ENCODE measurements around the gene PRDM8.

Gene PRDM8

DNA sequence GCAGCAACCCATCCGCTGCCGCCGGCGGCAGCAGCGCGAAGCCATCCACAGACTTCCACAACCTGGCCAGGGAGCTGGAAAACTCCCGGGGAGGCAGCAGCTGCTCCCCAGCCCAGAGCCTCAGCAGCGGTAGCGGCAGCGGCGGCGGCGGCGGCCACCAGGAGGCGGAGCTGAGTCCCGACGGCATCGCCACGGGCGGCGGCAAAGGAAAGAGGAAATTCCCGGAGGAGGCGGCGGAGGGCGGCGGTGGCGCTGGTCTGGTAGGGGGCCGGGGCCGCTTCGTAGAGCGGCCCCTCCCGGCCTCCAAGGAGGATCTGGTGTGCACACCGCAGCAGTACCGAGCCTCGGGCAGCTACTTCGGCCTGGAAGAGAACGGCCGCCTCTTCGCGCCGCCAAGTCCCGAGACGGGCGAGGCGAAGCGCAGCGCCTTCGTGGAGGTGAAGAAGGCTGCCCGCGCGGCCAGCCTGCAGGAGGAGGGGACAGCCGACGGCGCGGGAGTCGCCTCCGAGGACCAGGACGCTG lies 4.9 kb downstream of the PRDM8 start:
- peak; percentile 51 for DNase-seq

DNA sequence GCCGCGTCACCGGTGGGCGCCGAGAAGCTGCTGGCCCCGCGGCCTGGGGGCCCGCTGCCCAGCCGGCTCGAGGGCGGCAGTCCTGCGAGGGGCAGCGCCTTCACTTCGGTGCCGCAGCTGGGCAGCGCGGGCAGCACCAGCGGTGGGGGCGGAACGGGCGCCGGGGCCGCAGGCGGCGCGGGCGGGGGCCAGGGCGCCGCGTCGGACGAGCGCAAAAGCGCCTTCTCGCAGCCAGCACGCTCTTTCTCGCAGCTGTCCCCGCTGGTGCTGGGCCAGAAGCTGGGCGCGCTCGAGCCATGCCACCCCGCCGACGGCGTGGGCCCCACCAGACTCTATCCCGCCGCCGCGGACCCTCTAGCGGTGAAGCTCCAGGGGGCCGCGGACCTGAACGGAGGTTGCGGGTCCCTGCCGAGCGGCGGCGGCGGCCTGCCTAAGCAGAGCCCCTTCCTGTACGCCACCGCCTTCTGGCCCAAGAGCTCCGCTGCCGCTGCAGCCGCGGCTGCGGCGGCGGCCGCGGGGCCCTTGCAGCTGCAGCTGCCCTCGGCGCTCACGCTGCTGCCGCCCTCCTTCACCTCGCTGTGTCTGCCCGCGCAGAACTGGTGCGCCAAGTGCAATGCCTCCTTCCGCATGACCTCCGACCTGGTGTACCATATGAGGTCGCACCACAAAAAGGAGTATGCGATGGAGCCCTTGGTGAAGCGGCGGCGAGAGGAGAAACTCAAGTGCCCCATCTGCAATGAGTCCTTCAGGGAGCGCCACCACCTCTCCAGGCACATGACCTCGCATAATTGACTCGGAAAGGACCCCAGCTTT lies 5.6 kb downstream of the PRDM8 start:
- no peak for DNase-seq

DNA sequence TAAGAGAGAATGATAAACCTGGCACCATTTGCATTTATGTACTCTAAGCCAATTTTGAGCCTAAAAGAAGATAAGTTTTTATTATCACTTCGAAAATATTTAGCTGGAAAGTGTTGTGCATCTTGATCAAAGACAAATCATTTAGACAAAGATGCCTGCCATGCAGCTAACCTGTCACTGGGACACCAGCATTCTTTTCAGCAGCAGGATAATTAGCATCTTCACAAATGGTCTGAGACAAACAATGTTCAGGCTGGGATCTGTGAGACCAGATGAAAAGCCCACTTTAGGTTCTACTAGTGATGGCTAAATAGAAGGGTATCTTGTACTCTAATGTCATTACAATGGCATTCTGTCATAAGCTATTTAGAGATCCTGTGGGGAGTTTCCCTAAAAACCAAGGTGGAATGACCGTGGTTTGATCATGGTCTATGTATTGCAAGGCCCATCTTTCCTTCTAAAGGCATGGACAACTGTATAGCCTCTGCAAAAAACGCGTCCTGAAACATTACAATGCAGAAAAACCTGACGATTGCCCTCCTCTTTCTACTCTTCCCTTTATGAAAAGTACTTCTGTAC lies 7.2 kb downstream of the PRDM8 start:
- no peak for DNase-seq

DNA sequence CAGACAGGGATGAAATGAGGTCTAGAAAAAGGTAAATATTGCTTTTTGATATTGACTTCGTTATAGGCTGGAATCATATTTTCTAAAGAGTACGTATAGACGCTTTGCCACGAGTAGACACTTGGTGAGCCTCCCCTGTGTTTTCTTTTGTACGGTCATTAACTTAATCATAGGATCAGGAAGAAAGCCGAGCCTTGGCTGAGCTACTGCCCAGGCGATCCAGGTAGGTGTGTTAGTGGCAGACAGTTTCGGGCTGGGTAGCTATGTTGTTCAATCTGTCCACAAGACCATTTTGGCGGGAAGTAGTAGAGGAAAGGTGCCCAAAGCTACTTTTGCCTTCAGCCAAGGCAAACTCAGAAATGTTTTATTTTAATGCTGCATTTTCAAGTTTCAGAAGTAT lies 8.8 kb downstream of the PRDM8 start:
- no peak for DNase-seq

DNA sequence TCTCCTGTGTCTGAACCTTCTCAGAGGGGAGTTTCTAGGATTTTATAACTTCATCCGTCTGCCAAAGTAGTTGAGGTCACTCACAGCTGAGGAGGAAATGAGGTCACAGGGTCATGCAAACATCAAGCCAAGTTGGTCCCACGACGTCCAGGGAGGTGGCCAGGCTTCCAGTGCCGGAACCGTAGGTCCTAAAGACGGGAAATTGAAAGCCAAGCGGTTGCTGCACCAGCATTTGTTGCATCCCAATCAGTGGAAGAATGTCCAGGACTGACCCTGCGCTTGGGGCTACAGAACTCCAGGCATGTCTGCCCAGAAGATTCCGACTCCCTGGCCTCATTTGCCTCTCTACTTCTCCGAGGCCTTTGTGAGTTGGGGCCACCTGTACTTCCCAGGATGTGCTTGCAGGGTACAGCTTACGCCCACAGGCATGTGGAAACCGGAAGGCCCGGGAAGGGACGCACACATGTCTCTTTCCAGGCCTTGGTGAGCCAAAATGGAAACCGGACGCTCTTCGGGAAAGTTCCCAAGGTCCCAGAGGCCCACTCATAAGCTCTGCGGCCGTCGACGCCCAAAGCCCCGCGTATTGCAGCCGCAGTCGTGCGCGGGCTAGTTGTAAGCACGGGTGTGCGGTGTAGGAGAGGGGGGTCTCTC lies 9.3 kb downstream of the PRDM8 start:
- no peak for DNase-seq

DNA sequence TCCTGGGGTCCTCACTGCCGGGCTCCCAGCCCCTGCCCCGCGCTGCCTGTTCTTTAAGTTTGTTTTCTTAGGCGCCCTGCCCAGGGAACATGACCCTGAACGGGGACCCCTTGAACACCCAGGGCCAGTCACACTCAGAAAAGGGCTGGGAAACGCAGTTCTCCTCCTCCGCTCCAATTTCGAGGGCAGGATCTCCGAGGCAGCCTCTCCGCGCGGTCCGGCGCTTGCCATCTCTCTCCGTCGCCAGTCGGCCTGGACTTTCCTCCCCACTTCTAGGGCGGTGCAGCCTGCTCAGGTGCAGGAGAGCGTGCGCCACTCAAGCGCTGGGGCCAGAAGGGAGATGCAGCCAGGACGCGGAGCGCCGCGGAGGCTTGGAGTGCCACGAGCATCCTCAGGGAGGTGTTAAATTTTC lies 9.9 kb downstream of the PRDM8 start:
- no peak for DNase-seq

DNA sequence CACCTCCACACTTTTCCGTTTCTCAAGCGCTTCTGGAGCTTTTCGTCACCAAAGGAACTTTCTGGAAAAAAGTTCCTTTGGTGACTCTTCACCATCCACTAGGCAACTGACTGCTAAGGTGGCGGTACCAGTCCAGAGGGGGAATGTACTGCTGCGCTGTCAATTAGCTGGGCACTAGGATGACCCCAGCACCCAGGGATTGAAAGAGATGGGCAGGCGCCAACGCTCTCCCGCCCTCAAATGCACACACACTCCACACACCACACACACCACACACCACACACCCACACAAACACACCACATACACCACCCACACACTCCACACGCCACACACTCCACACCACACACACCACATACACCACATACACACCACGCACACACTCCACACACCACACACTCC lies 10.4 kb downstream of the PRDM8 start:
- DNase-seq = no peak

DNA sequence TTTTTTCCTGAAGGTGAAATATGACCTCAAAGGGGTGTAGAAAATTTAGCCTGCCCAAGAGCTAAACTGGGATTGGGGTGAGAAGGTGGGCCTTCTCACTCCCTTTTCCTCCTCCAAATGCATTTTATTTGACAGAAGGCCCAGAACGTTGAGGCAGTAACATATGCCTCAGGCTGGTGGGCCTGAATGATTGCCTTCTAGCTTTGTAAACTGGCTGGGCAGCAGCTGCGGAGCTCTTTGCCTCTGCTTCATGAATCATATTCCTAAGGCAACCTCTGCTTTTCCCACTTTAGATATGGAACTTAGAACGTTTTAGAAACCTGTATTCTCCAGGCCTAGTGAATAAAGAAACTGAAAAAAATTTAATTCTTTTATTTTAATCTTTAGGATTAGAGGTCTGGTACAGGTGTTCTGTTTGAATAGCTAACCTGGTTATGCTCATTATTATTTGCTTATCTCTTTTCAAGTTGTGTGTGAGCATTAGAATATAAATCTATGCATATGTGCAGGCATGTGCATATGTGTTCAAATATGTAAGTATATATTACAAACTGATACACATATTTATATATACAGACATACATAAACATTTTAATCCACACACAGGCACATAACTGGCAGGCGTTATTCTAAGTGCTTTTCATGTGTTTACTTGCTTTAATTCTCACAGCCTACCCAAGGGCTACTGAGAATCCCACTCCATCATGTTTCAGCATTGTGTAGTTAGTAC lies 11.5 kb downstream of the PRDM8 start:
- no peak for DNase-seq

DNA sequence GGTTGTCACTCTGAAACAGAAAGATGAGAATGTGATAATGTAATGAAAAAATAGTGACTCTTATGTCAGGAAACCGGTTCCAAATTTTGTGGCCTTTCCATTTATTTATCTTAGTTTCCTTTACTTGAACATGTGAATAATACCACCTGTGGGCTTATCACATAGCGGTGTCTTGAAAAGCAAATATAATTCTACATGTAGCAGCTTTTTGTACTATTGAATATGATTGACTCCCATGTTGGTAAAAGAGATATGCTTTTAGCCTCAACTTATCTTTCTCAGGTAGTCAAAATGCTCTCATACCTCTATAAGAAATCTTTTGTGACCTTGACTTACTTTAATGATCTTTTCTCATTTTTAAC lies 12.0 kb downstream of the PRDM8 start:
- no peak for DNase-seq

DNA sequence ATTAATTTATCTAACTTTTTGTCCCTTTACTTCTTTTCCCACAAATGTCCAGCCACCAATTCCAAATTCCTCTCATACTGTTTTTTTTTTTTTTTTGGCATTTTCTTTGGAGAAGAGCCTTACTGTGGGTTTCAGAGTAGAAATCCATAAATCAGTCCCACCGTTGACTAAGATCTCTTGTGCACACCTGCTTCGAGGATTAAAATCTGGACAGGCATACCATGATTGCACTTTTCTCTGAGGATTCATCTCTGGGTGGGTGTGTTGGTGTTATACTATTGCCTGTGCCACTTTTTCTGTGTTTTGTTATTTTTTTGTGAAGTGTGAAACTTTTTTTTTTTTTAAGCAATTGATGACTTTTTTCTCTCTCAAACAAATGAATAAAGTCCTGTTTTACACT lies 13.2 kb downstream of the PRDM8 start:
- no peak for DNase-seq

DNA sequence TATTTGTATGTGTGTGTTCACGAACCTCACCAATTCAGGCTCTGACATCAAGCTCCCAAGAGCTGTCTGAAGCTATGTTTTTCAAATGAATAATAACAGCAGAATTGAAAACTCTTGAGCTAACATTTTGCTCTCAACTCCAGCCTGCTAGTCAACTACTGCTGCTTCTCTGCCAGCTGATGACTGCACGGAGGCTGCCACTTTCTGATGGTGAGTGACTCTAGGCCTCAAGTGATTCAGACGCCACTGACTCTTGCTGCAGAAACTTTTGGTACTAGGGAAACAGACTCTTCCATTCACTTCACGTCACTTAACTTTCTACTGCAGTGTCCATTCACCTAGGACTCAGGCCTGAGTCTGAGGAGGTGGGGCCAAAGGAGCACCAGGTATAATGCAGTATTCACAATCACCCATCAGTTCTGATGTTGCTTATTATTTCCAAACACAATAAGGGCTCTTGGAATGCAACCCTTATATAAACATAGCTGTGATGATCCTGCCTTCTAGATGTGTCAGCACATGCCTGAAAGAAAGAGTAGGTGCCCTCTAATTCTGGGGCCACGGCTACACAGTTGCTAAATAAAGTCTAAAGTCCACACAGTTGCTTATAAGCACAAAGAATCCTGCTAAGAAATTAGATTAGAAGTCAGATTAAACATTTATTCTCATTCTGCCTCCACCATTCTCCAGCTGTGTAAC lies 16.0 kb downstream of the PRDM8 start:
- DNase-seq = peak; percentile 66

DNA sequence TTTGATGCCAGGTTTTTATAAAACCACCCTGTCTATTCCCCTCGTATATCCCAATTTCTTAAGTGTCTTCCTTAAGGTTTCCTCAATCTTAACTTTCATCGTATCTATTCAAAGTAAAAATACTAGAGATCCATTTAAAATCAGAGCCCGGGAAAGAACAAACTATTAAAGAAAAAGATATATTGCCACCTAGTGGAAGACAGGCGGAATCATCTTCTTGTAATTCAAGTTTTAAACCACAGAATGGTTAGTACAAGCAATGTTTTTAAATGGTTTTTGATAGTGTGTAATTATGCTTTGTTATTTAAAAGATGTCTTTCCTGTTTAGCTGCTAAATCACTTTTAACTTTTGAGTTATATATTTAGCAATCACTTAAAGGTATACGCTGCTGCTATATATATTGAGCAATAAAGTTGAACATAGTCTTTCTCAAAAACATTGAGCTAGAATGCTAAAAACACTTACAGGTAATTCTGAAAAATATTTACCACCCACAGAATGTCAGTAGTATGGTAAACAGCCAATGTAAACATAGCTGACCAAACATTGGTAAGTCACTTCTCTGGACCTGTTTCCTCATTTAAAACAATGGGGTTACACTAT lies 18.2 kb downstream of the PRDM8 start:
- DNase-seq = peak; percentile 49

DNA sequence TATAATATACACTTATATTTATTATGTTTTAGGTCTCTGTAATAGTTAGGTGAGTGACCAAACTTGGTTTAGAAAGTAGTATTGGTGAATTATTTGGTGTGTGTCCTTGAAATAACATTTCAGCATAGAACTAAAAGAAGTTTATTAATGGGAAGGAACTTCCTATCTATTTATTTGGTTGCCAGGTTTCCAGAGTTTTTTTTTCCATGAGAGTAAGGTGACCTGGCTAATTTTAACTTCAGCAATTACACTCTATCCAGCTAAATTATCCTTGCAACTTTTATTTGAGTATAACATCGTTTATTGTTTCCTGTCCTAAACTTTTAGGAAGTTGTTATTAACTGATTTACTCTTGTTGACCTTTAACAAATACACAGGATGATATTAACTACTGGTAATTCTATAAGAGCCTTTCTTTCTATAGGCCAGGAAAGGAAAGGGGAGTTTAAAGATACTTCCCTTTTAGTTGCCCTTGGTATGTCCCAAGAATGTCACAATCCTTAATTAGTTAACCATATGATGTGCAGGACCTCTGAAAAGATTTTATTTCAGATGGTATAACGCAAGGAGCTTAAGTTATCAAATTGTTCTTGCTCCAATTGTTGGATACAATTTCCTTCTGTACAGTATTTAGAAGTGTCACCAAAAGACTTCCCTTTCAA lies 18.9 kb downstream of the PRDM8 start:
- no peak for DNase-seq

DNA sequence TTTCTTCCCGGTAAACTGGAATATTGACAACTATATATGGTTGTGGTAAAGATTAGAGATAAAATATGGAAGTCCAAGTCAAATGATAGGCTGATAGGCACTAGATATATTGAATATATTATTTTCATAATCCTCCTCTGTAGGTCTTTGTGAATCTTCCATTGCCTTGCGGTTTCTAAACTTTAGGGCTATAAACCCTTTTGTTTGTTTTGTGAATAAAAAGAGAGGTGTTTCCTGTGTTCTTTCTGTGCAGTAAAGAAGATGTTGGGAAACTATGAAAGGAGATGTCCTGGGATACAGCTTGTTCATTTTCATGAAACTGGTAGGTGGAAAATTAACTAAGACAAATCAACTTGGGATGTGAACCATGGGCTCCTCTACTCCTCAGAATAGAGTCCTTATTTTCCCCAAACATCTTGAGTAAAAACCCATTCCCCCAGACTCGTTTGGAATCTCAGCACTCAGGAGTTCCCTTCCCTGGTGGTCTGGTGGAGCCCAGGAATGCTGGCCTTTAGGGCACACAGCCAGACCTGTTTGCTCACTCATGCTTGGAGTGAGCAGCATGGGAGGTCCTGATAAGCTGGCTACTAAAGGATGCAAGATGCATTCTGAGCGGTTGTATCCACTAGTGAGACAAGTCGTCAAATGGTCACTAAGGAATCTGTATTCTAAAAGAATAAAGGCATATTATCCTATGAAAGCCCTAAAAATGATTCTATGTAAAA lies 22.2 kb downstream of the PRDM8 start:
- no peak for DNase-seq

DNA sequence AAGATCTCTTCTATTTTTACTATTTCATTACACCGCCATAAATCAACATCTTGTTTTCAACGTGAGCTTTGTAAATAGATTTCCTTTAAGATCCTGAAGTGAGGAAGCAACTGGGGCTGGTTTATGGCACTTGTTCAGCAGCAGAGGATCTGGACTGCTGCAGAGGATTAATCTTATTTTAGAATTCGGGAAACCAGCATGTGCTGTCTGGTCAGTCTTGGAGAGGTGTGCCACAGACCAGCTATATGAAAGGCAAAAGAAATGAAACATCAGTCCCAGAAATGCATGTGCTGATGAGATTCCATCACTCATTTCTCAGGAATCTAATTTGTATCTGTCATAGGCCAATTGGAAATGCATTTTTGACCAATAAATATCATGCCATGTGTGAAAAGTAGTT lies 23.4 kb downstream of the PRDM8 start:
- DNase-seq = no peak

DNA sequence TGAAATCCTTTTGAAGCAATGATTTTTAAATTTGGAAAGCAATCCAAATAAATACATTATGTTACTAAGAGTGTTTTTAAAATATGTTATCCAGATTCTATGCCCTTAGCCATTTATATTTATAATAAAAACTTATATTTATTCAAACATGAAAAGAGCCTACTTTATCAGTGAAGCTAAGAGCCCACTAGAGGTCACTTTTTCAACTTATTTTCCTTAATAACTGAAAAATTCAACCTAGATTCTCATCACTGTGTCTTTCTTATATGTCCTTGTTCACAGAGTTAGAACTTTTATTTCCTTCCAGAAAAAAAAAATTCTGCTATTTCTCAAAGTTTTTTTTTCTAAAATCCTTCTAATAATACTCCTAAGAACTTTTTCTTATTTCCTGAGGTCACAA lies 23.9 kb downstream of the PRDM8 start:
- peak; percentile 45 for DNase-seq

DNA sequence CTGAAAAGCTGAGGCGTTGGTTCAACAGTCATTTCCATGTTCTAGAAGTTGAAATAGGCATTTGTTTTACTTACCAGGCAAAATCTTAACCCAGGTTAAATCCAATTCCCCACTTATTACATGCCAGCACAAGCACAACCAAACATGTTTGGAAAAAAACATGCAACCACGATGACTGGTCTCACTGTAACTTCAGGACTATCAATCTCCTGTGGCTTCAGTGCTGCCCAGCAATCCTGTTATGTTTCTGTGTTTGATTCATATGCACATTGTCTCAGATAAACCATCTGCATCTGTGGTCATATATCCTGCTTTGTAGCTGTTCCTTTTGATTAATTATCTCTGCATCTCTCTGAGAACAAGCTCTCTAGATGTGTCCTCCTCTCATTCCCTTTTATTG lies 28.3 kb downstream of the PRDM8 start:
- DNase-seq = no peak

DNA sequence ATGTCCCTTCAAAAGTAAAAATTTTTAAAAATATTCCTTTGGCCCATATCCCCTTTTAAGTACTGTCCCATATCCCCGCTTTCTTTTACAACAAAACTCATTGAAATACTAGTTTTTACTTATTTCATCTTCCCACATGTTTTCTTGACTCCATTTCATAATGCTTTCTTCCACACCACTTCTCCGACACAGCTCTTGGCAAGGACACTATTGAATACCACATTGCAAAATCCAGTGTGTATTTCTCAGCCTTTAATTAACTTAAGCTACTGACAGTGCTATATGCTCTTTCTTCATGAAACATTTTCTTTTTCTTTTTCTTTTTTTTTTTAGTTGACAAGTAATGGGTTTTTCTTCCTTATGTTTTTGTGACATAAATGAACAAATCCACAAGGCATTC lies 28.8 kb downstream of the PRDM8 start:
- no peak for DNase-seq

DNA sequence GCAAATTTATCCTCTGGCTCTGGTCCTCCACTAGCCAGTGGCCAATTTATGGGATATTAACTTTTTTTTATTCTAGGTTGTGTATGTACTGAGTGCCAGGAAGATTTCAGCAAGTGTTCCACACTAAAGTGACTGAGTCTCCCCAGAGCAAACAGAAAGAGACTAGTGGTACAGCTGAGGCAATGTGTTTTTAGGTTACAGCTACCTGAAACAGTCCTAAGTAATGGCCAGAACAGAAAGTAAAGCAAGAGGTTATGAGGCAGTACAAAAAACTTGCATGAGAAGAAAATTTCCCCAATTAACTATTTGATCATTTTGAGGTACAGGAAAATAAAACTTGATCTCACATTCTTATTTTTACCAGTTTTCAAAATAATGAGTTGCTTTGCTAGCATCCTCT lies 31.2 kb downstream of the PRDM8 start:
- DNase-seq = no peak

DNA sequence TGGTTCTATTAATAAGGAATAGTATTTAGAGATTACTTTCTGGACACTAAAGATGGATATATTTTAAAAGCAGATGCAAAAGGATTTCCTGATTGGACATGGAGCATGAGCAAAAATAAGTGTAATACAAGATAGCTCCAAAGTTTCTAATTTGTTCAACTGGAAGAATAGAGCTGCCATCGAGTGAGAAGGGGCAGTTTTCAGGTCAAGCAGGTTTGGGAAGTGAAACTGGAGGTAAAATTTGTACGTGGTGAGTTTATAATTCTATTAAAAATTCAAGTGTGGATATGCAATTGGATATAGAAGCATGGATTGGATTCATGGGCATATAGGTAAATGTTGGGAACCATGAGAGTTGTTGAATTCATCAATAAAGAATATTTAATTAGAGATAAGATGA lies 31.8 kb downstream of the PRDM8 start:
- DNase-seq = no peak

DNA sequence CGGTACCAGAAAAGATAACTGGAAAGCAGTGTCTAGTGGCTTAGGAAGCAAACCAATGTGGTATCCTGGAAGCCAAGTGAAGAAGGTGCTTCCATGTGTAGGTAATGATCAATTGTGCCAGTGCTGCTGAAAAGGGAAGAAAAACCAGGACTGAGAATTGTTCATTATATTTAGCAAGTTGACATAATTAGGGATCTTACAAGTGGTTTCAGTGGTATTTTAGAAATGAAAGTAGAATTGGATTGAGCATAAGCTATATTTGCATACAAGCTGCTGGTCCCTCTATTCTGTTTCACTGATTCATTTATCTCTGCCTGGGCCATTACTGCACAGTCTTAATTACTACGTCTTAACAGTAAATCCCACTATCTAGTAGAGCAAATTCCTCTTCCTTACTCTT lies 32.3 kb downstream of the PRDM8 start:
- DNase-seq = no peak
